ENCODE data around the gene CHTF8.

Gene CHTF8

DNA sequence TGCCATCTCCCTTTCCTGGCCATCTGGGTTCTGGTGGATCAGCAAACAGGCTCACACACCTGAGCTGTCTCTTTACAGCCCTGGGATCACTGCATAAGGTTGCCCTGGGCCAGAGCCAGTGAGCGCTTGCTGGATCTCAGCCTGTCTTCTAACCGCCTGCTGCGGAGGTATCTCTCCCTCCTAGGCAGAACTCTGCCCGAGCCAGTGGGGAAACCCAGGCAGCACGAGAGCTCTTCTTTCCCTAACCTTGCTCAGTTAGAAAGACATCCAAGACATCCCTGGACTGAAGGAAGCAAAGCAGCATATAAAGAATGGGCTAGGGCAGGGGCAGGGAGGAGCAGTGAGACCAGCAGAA lies 20.5 kb downstream of the CHTF8 start:
- no peak for DNase-seq

GRCh38 chr16:69111216-69111875 lies 21.0 kb downstream of the CHTF8 start:
- DNase-seq, result no peak

DNA sequence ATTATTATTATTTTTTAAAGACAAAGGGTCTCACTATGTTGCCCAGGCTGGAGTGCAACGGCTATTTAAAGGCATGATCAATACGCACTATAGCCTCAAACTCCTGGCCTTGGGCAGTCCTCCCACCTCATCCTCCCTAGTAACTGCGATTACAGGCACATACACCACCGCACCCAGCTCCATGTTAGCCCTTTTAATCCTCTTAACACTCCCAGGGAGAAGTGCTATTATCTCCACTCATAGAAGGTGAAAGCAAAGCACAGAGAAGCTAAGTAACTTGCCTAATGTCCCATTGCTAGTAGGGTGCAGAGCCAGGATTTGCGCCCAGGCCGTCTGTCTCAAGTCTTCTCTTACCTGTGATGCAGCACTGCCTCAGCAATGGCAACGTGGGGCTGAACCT lies 22.0 kb downstream of the CHTF8 start:
- DNase-seq, result no peak

DNA sequence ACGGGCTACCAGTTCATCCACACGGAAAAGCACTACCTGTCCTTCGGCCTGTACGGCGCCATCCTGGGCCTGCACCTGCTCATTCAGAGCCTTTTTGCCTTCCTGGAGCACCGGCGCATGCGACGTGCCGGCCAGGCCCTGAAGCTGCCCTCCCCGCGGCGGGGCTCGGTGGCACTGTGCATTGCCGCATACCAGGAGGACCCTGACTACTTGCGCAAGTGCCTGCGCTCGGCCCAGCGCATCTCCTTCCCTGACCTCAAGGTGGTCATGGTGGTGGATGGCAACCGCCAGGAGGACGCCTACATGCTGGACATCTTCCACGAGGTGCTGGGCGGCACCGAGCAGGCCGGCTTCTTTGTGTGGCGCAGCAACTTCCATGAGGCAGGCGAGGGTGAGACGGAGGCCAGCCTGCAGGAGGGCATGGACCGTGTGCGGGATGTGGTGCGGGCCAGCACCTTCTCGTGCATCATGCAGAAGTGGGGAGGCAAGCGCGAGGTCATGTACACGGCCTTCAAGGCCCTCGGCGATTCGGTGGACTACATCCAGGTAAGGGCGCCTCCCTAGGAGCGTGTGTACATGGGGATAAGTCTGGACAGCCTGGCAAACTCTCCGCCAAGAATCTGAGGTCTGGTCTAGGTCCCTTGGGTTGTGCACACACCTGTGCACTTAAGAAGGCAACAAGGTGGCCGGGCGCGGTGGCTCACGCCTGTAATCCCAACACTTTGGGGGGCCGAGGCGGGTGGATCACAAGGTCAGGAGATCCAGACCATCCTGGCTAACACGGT lies 22.7 kb downstream of the CHTF8 start:
- no peak for DNase-seq

- no peak for DNase-seq
Observed at GRCh38 chr16:69108905-69109252, 23.5 kb downstream of the CHTF8 start.

DNA sequence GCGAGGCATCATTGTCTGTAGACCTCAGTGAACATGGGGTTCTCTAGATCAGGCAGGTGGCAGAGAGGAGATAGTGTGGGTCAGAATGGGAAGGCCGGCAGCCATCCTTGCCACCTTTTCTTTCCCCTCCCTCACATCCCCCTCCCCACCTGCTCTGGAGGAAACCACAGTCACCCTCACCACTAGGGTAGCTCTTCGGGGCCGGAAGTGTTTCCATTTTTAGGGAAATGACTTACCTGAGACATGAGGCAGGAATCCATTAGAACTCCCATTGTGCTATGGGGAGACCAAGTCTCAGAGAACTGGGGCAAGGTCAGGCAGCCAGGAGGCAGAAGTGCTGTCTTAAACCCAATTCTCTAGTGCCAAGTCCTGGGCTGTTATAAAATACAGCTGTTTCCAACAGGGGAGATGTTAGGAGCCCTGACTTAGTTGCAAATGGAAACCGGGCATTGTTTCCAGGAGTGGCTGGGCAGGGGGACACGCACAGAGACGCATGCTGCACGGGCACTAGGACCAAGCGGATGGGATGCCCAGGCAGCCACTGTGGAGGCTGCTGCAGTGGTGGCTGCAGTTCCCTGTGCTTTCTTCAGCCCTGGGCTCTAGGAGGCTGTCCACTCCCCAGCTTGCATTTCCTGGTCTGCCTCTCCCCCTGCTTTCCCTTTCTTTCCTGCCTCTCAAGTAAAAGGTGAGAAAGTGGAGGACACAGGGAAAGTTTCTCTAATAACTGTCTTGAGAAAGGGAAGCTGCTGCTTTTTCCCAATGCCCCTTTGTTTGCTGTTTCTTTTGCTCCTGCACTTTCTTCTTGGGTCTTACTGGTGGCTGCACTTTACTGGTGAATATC lies 24.1 kb downstream of the CHTF8 start:
- DNase-seq, result no peak

- DNase-seq, result no peak
Observed at GRCh38 chr16:69107316-69107962, 24.9 kb downstream of the CHTF8 start.

DNA sequence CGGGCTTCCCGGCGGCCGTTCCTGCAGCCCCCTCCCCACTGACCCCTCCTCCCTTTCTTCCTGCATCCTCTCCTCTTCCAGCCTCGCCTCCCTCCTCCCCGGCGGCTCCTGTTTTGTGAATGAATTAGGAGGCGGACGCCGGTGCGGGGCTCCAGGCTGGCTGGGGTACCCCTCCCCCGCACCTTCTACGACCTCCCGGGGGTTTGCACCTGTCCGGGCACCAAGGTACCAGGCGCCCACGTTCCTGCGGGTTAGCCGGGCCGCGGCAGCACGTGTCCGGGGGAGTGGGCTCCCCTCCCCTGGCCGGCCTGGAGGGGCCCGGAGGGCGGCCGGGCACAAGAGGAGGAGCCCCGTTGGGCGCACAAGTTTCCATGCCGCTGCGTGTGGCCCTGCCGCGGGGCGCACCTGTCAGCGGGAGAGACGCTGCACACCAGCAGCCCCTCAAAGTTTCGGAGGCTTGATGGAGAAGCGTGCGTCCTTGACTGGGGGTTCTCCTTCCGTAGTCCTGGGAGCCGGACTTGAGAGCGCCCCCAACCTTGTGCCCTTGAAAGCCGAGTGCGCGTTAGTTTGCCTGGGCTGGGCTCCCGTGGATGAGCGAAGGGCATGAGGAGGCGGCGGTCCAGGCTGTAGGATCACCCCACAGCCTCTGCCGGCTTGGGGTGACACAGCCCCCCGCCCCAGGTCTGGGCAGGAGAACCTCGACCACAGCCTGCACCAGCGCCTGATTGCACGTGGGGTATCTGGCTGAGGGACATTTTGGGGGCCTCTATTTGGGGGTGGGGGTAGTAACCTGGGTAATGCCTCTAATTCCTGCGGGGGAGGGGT lies 25.7 kb downstream of the CHTF8 start:
- DNase-seq, result no peak

GRCh38 chr16:69105501-69106361 lies 26.7 kb downstream of the CHTF8 start, which contains the start of gene HAS3:
Gene HAS3 (plus strand): TSS chr16:69105653. CDS start chr16:69109396, 3,743 bp downstream.
- DNase-seq, result peak; percentile 18

DNA sequence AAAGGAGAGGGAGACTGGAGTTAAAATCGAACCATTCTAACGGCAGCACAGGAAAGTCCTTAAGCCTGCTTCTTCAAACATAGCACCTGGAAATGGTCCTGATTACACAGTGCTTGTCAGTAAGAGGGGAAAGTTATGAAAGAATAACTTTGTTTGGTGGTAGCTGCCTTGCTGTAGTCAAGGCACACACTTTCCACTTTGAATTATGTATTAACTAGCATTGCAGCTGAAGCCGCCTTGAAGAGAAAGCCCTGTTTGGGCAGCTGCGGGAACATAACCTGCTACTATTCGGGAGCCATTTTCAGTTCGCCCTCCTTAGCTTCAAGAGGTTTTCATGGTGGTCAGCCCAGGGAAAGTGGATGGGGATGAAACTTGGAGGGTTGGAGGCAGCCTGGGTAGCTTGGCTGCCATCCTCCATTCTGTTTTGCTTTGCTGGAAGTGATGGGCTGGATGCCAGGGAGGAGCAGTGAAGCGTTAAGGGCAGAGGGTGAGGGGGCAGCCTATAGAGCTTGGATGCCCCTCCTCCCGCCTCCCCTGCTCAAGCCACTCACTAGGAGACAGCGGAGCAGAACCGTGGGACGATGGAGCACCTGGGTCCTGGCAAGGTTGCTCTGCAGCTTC lies 32.2 kb downstream of the CHTF8 start:
- DNase-seq, result no peak

DNA sequence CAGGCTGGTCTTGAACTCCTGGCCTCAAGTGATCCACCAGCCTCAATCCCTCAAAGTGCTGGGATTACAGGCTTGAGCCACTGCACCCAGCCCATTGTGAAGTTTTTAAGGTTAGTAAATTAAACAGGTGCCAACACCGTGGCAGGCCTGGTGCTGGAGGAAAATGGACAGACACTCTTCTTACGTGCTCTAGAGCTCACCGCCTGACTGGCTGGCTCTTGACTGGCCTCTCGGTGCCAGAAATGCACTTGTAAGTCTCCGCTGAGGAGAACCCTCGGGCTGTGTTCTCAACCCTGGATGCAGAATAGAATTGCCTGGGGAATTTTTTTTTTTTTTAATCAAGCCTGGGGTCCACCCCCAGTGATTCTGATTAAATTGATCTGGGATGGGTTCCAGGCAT lies 37.2 kb downstream of the CHTF8 start:
- no peak for DNase-seq

DNA sequence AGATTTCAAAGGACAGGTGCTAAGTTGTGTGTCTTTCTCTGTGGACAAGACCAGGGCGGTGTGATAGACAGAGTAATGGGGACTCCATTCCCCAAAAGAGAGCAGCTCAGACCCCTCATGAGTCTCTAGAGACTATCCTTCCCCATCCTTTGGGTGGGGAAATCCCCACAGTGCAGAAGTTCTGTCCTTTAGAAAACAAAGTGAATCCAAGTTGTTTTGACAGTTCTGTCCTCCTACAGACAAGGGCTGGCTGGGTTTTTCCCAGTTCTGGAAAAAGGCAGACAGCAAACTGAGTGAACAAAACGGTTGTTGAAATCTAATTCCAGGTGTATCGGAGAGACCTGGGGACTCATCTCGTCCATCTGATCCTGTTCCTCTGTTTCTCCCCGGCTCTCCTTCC lies 37.9 kb downstream of the CHTF8 start:
- no peak for DNase-seq

DNA sequence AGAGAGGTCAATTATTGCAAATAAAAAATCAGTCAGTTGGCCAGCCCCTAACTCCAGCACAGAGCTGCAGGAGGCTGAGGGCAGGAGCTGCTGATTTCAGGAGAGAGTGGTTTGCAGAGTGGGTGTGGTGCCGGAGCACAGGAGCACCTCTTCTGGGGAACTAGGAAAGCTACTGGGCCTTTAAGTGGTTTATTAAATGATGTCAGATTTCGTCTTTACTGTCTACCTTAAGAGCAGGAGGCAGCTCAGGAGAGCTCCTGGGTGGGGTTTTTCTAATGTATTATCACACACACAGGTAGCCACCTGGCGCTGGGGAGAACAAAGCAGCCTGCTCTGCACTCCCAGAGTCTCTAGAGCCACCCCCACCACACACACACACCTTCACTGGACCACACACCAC lies 38.4 kb downstream of the CHTF8 start:
- DNase-seq, result no peak

DNA sequence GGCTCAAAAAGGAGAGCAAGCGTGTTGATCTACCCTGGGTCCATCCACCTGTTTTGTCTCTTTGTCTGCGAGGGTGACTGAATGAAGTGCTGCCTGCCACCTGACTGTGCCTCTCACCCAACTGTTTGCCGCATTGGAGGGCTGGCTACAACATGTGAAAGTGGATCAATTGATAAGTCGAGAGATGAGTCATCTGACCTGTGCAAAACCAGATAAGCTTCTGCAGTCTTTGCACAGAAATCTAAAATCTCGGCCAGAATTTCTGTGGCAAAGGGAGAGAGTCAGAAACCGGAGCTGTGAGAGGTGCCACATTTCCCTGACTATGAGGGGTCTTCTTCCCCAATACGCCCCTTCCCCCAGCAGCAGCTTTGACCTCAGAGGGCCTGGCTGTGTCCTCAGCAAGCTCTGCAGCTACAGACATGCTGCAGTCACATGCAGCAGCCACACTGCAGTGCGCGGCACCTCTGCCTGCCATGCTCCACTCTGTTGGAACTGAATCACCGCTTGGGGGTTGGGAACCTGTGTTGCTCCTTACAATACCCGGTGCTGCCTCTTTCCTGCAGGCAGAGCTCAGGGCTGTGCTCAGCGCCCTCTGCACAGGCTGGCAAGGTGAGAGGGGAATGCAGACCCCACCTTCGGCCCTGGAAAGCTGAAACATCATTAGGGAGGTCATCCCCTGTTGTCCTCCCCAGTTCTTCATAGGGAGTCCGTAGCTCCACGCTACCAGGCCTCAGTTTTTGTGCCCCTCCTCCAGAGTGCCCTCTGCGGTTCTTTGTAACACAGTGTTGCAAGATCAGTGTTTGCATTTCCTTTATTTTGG lies 43.1 kb downstream of the CHTF8 start:
- DNase-seq, result no peak

DNA sequence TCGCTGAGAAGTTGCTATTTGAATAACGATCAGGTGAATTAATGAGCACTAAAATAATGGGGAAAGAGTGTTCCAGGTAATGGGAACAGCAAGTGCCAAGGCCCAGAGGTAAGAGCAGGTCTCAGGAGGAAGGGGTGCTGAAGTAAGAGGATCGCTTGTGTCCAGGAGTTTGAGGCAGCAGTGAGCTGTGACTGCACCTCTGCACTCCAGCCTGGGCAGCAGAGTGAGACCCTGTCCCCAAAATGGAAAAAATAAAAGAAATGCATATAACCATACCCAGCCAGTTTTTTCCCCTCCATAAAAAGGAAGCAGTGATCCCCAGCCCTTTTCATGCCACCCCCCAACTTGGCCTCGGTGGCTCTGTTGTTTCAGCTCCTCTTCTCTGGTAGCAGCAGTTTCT lies 43.7 kb downstream of the CHTF8 start:
- DNase-seq, result no peak

- DNase-seq, result no peak
Observed at GRCh38 chr16:69087161-69087581, 45.2 kb downstream of the CHTF8 start.

GRCh38 chr16:69085032-69085695 lies 47.2 kb downstream of the CHTF8 start:
- no peak for DNase-seq

DNA sequence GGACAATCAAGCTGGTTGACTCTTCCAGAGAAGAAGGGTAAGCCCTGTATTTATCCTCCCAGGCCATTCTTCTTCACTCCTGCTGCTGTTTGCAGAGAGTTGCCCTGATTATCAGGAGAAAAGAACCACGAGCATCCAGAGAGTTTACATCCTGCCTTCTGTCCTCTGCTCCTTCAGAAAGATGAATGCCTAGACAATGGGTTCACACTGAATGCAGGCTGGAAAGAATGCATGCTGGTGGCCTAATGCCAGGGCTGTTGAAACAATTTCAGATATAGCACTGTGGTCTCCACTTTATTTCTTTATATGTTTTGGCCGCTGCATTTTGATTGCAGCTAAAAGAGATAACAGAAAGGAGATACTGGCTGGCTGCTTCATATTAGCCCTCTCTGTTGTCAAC lies 48.1 kb downstream of the CHTF8 start:
- DNase-seq, result no peak

DNA sequence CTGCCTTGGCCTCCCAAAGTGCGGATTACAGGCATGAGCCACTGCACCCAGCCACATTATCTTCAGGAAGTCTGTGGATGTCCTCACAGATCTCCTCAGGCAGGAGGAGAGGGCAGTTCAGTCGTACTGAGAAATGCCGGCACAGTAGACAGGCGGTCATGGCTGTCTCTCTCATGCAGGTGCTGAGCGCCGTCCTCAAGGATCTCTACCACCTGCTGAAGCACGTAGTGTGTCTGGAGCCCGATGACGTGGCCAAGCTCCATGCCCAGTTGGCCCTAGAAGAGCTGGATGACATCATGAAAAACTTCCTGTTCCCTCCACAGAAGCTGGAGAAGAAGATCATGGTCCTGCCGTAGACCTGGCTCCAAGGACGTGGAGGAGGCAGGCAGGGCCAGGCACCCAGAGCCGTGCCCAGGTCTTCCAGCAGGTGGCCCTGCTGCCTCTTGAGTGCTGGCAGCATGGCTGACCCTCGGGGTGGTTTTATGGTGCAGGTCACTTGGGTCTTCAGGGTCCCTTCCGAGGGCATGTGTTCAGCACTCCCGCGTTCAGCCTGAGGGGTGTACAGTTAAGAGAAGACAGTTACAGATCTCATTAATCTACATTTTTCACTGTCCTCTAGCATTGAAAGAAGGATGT lies 49.0 kb downstream of the CHTF8 start:
- no peak for DNase-seq
